PC-9 (cell line): ENCODE results near the gene NLRX1.
"Not testable (repeated sequence)": the region's sequence is repeated elsewhere in the genome, so short reads cannot be mapped to it uniquely, and the experiment has no call there.

Source experiments
- EZH2 ChIP-seq: fragments of 200-600 bp; sonication (generic); IDR thresholded peaks from 2 replicates; pipeline ENCODE4 v1.8.0; 2017; ENCODE audit warnings: antibody characterized with exemption, low read depth
- TF ChIP-seq, protein P1 (sequence below): fragments of 200-600 bp; sonication (generic); conservative IDR thresholded peaks from 2 replicates; pipeline ENCODE4 v1.6.1; 2017; ENCODE audit warnings: mixed run types, antibody characterized with exemption, mild to moderate bottlenecking, moderate library complexity

DNA sequence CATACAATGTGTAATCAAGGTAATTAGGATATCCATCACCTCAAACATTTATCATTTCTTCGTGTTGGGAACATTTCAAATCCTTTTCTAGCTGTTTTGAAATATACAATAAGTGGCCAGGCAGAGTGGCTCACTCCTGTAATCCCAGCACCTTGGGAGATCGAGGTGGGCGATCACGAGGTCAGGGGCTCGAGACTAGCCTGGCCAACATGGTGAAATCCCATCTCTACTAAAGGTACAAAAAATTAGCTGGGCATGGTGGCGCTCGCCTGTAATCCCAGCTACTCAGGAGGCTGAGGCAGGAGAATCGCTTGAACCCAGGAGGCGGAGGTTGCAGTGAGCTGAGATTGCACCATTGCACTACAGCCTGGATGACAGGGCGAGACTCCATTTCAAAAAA, 29.2 kb upstream of the NLRX1 start:
- TF ChIP-seq, protein P1, sequence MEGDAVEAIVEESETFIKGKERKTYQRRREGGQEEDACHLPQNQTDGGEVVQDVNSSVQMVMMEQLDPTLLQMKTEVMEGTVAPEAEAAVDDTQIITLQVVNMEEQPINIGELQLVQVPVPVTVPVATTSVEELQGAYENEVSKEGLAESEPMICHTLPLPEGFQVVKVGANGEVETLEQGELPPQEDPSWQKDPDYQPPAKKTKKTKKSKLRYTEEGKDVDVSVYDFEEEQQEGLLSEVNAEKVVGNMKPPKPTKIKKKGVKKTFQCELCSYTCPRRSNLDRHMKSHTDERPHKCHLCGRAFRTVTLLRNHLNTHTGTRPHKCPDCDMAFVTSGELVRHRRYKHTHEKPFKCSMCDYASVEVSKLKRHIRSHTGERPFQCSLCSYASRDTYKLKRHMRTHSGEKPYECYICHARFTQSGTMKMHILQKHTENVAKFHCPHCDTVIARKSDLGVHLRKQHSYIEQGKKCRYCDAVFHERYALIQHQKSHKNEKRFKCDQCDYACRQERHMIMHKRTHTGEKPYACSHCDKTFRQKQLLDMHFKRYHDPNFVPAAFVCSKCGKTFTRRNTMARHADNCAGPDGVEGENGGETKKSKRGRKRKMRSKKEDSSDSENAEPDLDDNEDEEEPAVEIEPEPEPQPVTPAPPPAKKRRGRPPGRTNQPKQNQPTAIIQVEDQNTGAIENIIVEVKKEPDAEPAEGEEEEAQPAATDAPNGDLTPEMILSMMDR, result not testable (repeated sequence)
- not testable (repeated sequence) for TF ChIP-seq EZH2
